NCI-H510A (cell line): Measurements from ENCODE around the gene STAM2.
"Not testable (repeated sequence)": the region's sequence is repeated elsewhere in the genome, so short reads cannot be mapped to it uniquely, and the experiment has no call there.

Experiments used
- DNase-seq: peaks from one replicate; lab custom pipeline; 2025; lab: John Stamatoyannopoulos, UW

Gene STAM2

DNA sequence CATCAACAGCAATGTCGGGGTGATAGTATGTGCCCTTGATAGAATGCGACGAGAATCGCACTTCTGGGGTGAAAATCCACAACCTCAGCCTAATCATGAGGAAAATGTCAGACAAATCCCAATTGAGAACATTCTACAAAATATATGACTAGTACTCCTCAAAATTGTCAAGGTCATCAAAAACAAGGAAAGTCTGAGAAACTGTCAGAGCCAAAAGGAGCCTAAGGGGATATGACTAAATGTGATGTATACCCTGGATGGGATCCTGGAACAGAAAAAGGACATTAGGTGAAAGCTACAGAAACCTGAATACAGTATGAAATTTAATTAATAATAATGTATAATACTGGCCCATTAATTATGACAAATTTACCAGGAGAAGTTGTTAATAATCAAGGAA is 69.1 kb downstream of the STAM2 start:
- DNase-seq, result no peak

GRCh38 chr2:152103271-152103670 is 72.3 kb downstream of the STAM2 start:
- DNase-seq, result no peak

- no peak for DNase-seq
Observed at GRCh38 chr2:152100961-152101360, 74.6 kb downstream of the STAM2 start.

DNA sequence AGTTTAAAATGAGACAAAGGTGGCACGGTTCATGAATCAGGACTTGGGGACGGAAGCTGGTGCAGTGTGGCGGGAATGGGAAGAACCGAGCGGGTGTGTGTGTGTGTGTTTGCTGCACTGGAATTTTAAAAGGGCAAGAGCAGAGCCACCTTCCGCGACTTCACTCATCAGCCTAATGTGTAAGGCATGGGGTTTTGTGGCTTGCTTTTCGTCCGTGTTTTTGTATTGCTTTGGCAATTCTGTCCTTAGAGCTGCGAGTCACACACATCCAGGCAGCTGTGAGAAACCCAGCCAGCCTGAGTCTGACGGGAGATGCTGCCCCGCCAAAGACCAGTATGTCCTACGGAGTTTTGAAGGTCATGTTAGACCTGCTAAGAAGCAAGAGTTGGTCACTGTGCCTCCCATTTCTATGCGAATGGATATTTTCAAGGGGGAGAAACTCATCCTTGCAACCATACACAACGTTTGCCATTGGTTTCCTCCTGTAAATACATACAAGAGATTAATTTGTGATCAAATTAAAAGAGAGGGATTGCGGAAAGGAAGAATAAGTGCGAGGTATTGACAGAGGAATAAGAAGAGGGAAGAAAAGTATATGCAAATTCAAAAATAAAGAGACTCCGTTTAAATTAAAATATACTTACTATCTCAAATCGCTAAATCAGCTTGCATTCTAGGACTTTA is 76.1 kb downstream of the STAM2 start:
- no peak for DNase-seq

GRCh38 chr2:152098496-152099366 is 76.8 kb downstream of the STAM2 start, which contains the start of gene CACNB4:
TSS of gene CACNB4 (minus strand) at chr2:152099044.
- no peak for DNase-seq

GRCh38 chr2:152097801-152098495 is 77.6 kb downstream of the STAM2 start:
- DNase-seq, result no peak

GRCh38 chr2:152097290-152097800 is 78.2 kb downstream of the STAM2 start:
- no peak for DNase-seq

- DNase-seq, result no peak
Observed at GRCh38 chr2:152095146-152095545, 80.4 kb downstream of the STAM2 start.

GRCh38 chr2:152094014-152094413 is 81.5 kb downstream of the STAM2 start:
- DNase-seq, result no peak

- no peak for DNase-seq
Observed at GRCh38 chr2:152093464-152093863, 82.1 kb downstream of the STAM2 start.

- DNase-seq, result no peak
Observed at GRCh38 chr2:152092095-152092494, 83.5 kb downstream of the STAM2 start.

DNA sequence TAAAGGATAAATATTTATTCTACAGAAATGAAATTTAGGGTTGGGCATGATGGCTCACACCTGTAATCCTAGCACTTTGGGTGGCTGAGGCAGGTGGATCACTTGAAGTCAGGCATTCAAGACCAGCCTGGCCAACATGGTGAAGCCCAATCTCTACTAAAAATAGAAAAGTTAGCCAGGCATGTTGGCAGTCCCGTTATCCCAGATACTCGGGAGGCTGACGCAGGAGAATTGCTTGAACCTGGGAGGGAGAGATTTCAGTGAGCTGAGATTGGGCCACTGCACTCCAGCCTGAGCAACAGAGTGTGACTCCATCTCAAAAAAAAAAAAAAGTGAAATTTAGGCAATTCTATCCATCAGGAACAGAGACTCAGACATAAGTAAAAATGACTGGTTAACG is 84.8 kb downstream of the STAM2 start:
- DNase-seq, result not testable (repeated sequence)

GRCh38 chr2:152089238-152089637 is 86.3 kb downstream of the STAM2 start:
- DNase-seq, result no peak

DNA sequence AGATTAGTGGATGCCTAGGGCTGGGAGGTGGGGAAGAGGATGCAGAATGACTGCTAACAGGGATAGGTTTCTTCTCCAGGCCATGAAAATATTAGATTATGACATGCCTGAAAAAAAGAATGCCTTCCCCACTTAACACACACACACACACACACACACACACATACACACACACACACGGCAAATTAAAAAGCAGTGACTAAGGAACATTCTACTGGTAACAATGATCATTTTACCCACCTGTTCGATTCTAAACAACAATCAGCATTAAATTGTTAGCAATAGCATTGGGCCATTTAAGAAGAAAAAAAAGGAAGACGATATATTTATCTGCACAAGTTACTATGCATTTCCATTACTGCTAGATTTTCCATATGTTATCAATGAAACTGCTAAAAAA is 87.6 kb downstream of the STAM2 start:
- no peak for DNase-seq

GRCh38 chr2:152086231-152086630 is 89.3 kb downstream of the STAM2 start:
- no peak for DNase-seq

- no peak for DNase-seq
Observed at GRCh38 chr2:152084076-152084475, 91.5 kb downstream of the STAM2 start.

DNA sequence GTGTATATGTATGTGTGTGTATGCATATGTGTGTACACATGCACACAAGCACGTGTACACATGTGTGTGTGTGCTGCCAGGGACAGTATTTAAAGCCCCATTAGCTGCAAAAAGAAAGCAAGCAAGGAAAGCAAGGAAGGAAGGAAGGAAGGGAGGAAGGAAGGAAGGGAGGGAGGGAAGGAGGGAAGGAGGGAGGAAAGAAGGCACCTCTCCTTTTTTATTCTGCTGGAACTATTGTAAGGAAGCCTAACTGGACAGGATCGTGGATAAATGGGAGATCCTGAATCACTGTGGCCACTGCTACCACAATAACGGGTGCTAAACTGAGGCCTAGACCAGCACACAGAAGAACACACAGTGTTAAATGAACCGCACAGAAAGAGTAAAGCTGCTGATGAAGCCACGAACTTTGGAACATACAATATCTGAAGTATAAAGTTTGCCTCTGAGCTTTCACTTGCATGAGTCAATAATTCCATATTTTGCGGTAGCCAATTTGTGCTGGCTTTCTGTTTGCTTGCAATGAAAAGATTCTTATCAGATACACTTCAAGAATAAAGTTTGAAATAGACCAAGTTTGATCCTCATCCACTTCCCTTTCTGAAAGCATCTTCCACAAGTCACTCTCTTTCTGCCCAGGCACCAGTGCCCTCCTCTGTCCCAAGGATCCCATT is 92.2 kb downstream of the STAM2 start:
- no peak for DNase-seq

DNA sequence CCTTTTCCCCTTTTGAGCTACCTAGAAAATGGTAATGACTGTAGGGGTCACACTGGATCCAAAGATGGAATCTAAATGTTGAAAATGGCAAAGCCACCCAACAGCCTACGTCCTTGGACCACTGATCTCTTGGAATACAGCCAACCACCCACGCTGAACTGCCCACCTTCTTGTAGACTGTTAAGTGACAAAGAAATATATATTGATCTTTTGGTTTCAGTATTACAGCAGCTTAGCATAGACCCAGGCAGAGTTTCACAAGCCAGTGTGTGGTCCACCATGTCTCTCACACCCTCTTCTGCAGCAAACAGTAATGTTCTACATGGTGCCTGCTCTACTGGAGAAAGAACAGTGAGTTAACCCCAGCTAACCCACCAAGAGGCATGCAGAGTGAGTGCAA is 96.9 kb downstream of the STAM2 start:
- DNase-seq, result no peak

DNA sequence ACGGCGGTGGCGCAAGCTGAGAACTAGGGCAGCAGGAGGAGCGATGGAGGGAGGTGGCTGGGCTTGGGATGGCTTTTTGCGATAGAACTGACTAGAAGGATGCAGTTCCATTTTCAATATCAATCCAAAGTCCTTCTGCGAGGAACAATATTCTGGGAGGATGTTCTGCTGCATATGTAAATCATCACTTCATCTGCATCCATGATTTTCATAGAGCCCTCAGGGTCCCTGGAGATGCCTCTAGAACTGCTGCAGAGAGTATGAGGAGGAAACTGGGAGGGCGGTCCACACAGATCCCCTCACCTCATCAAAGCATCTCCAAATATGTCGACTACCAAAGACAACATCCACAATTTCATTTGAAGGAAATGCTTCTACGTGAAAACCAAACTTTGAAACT is 97.5 kb downstream of the STAM2 start:
- no peak for DNase-seq

- DNase-seq, result no peak
Observed at GRCh38 chr2:152075461-152076050, 100.0 kb downstream of the STAM2 start.

- no peak for DNase-seq
Observed at GRCh38 chr2:152072011-152072410, 103.6 kb downstream of the STAM2 start.

DNA sequence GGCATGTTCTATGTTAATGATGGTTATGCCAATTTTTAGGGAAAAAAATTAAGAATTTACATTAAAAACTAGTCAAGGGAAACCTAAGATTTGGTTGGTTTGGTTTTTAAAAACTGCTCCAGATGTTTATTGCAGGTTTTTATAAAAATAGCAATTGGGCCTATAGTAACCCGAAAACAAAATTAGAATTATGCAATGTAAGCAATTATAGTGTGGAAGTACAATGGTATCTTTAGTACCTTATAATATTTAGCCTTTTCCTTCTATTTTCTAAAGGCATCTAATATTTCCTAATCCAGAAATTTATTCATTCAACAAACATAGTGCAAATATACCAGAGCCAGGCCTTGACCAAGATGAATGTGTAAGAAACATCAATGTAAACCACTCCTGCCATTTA is 104.0 kb downstream of the STAM2 start:
- DNase-seq, result no peak
